UCSD-AML1 (cell line): ENCODE data around the gene CSNK1D.
"Not testable (repeated sequence)": the region's sequence is repeated elsewhere in the genome, so short reads cannot be mapped to it uniquely, and the experiment has no call there.

Experiments used
- DNase-seq: peaks from one replicate; lab custom pipeline; 2025; ENCODE audit not compliant: unreplicated experiment; lab: John Stamatoyannopoulos, UW

CSNK1D gene

DNA sequence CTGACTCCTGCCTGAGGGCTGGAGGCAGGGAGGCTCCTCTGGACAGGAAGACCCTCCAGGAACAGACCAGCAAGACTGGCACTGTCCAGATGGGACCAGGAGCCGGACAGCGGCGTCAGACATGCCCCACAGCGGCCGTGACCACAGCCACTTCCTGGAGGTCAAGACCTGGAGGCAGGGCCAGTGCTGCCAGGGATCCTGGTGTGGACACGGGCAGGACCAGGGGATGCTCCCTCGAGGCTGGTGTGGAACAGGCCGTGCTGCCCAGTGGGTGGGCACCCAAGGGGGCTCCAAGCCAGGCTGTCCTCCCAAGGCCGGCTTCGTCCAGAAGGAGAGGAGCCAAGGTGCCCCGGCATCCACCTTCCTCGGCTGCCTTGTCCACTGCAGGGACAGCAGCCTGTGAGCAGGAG, 56.4 kb downstream of the CSNK1D start:
- DNase-seq = no peak

DNA sequence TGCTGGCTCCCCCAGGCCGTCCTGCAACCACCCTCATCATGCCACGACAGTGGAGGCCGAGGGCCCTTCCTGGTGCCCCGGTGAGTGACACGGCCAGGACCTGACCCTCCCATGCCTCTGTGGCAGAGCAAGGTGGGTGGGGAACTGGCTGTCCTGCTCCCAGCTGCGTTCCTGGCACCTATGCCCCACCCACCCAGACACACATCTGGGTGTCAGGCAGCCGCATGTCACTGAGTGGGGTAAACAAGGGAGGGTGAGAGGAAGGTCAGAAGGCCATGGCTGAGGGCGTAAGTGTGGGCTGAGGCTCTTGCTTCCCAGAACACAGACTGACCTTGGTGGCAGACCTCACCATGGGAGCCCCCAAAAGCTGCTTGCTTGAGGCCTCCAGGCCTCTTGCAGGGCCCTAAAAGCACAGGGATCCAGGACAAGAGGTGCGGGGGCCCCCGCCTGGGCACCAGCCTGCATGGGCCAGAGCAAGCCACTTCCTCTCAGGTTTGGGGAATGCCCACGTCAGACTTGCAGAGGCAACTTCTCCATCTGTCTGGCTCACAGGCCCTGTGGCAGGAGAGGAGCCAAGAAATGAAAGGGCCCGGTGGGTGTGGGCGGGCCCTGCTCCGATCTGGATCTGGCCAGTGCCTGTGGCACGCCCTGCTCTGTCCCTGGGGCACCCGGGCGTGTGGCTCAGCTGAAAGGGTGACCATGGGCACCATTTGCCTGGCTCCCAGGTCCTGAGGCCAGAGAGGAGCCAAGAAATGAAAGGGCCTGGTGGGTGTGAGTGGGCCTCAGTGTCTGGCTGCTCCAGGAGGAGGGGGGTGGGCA, 57.0 kb downstream of the CSNK1D start:
- peak; percentile 91 for DNase-seq

GRCh38 chr17:82215972-82216300, 57.6 kb downstream of the CSNK1D start:
- no peak for DNase-seq

- peak; percentile 67 for DNase-seq
Observed at GRCh38 chr17:82215095-82215971, 58.2 kb downstream of the CSNK1D start.

DNA sequence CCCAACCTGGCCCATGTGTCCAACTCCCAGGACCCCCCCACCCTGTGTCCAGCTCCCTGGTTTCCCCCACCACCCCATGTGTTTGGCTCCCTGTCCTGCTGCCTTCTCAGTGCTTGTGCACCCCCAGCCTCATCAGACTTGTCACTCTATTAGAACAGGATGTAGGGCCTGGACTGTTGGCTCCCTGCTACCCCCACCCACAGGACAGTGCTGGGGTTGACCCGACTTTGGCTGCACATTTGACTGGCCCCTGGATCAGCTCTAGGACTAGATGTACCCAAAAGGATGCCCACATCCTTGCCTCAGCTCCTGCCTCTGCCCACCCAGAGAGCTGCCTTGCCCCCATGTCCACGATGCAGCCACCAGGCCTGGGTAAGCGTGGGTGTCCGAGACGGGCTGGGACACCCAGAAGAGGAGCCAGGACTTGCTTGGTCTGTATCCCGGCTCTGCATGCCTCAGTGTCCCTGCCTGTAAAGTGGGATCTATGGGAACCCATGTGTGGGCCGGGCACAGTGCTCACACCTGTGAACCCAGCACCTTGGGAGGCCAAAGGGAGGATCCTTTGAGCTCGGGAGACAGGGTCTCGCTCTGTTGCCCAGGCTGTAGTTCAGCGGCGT, 59.4 kb downstream of the CSNK1D start:
- DNase-seq = no peak

GRCh38 chr17:82213251-82214011, 60.1 kb downstream of the CSNK1D start:
- peak; percentile 48 for DNase-seq

GRCh38 chr17:82212331-82213250, 60.9 kb downstream of the CSNK1D start, which contains the start of gene CCDC57:
Gene CCDC57 (minus strand): TSS chr17:82212842. CDS start chr17:82201944, 10,898 bp downstream.
- DNase-seq = peak; percentile 86

DNA sequence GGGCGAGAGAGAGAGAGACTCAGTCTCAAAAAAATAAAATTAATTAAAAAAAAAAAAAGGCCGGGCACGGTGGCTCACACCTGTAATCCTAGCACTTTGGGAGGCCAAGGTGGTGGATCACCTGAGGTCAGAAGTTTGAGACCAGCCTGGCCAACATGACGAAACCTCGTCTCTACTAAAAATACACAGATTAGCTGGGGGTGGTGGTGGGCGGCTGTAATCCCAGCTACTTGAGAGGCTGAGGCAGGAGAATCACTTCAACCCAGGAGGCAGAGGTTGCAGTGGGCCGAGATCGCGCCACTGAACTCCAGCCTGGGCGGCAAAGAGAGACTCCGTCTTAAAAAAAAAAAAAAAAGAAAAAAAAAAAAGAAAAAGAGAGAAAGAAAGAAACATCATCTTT, 62.8 kb downstream of the CSNK1D start:
- not testable (repeated sequence) for DNase-seq

GRCh38 chr17:82205720-82206508, 67.6 kb downstream of the CSNK1D start:
- peak; percentile 82 for DNase-seq

DNA sequence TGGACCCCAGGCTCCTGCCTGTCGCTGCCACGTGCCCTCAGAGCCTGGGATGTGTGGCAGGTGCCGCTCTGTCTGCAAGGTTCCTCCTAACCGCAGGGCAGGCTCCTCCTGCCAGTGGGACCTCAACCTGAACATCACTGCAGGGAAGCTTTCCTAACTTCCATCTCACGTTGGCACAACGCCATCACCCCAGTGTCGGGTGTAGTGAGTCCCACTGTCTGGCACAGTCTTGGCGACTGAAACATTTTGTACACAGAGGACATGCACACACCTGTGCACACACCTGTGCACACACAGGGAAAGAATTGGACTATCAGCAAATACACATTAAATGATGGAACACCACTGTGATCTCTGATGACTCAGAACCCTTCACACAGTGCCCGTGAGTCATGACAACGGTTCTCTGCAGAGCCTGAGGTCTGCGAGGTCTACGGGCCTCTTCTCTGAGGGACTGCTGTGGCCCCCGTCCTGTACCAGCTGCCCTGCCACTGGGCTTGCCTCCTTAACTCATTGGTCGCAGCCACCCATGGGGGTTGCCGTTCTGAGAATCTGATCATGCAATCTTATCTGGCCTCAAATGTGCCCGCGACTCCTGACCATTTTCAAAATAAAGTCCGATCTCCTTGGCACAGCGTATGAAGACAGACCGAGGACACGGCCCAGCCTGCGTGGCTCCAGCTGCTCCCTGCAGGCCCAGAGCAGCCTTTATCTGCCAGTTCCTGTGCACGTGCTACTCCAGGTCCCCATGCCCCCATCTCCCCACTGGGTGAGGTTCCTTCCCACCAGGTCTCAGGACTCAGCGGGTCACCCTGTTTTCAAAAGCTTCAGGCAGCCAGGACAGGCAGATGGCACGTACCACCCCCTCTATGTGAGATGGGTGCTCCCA, 68.4 kb downstream of the CSNK1D start:
- DNase-seq = no peak

DNA sequence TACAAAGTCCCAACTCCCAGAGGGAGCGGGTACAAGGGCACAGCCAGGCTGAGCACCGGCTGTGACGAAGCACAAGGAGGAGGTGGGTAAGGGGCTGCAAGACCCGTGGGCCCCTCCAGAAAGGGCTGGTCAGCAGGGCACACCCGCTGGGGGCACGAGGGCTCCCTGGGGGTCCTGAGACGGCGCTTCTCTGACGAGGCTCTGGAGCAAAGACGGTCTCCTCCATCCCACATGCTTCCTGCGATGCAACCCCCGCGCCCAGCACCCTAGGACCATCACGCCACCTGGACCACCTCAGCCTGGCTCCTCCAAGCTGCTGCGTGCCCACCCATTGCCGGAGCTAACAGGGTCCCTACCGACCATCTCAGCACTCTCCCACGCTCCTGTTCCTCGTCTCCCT, 69.6 kb downstream of the CSNK1D start:
- DNase-seq = no peak

DNA sequence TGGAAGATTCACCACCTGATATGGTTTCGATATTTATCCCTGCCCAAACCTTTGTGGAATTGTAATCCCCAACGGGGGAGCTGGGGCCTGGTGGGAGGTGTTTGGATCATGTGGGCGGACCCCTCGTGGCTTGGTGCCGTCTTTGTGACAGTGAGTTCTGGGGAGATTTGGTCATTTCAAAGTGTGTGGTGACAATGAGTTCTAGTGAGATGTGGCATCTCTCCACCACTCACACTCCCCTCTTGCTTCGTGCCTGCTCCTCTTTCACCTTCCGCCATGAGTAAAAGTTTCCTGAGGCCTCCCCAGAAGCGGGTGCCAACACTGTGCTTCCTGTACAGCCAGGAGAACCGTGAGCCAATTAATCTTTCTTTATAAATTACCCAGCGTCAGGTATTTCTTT, 70.5 kb downstream of the CSNK1D start:
- DNase-seq = no peak

- no peak for DNase-seq
Observed at GRCh38 chr17:82201498-82201910, 72.0 kb downstream of the CSNK1D start.

DNA sequence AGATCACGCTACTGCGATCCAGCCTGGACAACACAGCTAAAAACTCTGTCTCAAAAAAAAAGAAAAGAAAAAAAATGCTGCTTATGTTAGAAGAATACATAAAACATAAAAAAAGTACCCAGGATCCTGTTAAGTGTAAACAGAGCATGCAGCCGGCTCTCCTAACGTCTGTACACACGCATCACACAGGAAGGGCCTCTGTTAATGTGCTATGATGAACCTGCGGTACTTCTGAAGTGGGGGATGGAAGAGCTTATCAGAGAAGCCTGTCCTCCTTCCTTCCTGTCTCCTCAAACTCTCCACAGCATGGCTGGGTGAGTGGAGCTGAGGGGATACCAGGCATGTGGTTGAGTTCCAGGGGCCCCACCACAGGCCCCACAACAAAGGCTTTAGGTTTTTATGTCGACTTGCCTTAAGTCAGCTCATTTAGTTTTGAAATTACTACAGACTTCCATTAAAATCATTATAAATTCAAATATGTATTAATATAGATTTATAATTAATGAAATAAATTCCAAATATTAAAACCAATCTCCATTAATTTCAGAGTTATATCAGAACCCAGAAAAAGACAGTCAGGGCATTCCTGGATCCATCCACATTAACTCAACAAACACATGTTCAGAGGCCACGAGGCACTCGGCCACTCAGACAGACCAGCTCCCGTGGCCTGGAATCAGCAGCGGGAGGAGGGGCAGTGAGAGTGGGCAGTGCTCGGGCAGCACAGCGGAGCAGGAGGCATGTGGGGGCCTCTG, 72.6 kb downstream of the CSNK1D start:
- peak; percentile 46 for DNase-seq

DNA sequence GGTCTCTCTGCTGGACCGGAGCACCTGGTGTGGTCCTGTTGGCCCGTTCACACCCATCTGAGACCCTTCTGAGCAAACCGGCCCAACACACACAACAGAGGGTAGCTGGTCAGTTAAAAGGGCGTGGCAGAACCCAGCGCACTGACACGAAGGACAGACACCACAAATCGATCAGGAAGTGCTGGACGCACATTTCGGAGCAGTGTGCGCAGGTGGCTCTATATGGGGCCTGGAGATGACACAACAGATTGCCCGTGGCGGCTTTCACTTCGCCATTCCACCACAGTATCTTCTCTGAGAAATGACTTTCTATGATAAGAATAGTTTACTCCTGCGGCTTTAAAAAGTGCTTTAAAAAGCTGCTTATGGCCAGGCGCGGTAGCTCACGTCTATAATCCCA, 73.4 kb downstream of the CSNK1D start:
- no peak for DNase-seq

- DNase-seq = no peak
Observed at GRCh38 chr17:82199496-82199895, 74.0 kb downstream of the CSNK1D start.

DNA sequence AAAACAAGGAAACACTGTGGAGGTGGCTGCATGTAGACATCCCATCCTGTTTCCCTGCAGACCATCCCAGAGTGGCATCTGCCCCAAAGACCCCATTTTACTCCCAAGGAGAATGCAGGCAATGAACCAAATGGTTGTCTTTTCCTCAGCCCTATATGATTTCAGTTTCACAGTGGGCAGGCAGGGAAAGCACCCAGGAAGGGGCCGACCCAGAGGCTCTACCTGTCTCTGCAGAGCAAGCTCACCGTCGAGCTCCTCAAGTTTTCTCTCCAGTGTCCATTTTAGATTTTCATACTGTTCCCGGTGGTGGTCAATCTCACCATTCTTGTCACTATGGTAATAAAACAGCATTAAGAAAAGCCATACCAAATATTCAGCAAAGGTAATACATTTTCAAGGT, 75.4 kb downstream of the CSNK1D start:
- no peak for DNase-seq
